Activated CD4-positive, alpha-beta T cell treated with anti-CD3 and anti-CD28 coated beads for 1 hour (primary cell): ENCODE measurements around the gene SSBP3.

Experiments
- DNase-seq: peaks from one replicate; pipeline ENCODE4 v3.0.0-alpha.2; 2020

The SSBP3 gene

GRCh38 chr1:54279457-54279856, 126.7 kb downstream of the SSBP3 start:
- no peak for DNase-seq

DNA sequence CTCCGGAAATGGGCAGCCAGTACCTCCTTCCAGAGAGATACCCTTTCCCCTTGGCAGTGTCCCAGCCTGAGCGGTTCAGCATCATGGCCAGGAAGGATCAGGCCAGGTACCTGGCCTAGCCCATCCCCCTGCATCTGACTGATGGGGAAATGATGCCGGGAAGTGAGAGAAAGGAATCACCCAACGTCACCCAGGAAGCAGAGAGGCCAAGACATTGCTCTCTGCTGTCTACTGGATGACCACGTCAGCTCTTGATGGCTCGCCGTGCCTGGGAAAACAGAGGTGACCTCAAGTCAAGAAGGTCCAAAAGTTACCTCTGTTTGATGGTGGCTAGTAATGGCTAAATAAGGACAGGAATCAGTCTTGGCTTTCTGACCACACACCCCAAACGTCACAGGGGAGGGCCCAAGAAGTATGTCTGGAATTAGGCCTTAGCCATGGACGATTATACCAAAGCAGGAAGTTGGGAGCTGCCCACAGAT, 127.2 kb downstream of the SSBP3 start:
- DNase-seq, result no peak

- DNase-seq, result no peak
Measured at GRCh38 chr1:54277451-54278341, 128.5 kb downstream of the SSBP3 start.

GRCh38 chr1:54276617-54277450, 129.4 kb downstream of the SSBP3 start:
- no peak for DNase-seq

GRCh38 chr1:54275349-54275748, 130.8 kb downstream of the SSBP3 start:
- no peak for DNase-seq

GRCh38 chr1:54274881-54275280, 131.3 kb downstream of the SSBP3 start:
- DNase-seq, result no peak

- no peak for DNase-seq
Measured at GRCh38 chr1:54274448-54274847, 131.7 kb downstream of the SSBP3 start.

DNA sequence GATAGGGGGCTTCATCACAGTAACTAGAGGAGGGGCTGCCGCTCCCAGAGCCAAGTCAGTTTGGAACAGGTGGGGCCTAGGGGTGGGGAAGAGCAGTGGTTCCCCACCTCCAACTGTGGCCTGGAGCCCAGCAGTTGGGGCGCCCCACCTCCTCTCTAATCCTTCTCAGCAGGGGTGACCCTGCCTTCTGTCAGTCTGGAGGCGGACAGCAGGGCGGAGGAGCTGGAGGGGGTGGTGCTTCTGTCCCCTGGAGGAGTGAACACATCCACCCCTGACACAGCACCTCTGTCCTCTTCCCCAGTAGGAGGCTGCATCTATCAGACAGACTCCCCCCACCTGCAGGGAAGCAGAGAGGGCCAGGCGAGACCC, 132.4 kb downstream of the SSBP3 start:
- no peak for DNase-seq

DNA sequence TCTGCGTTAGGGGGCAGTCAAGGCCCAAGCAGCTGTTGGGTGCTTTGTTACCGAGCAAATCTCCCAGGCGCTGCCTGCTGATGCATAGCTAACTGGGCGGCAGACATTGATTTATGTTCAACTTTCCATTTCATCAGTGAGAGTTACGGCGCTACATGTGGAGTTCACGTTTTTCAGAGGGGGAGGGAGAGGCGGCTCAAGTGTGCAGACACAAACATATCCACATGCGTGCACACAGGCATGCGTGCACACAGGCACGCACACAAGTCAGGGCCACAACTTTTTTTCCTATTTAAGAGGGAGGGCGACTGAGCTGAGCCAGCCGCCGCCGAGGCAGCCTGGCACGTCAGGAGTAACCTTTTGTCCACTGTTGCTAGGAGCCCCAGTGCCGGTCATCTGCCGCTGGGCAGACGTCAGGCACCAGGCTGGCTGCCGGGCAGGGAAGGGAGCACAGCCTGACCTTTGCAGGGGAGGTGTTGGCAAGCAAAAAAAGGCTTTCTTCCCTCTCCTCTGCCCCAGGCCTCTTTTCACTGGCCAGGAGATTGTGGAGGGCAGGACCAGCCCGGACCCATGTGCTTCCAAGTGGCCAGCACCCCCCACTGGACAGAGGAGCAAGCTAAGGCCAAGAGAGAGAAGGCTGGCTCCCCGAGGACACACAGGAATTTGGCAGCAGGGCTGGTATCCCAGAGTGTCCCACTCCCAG, 133.0 kb downstream of the SSBP3 start:
- no peak for DNase-seq

GRCh38 chr1:54272772-54273091, 133.5 kb downstream of the SSBP3 start:
- no peak for DNase-seq

GRCh38 chr1:54272134-54272533, 134.1 kb downstream of the SSBP3 start:
- no peak for DNase-seq

- DNase-seq, result no peak
Measured at GRCh38 chr1:54271341-54271740, 134.9 kb downstream of the SSBP3 start.

GRCh38 chr1:54270543-54270942, 135.7 kb downstream of the SSBP3 start:
- DNase-seq, result no peak

GRCh38 chr1:54268762-54269297, 137.4 kb downstream of the SSBP3 start:
- DNase-seq, result no peak

- DNase-seq, result no peak
Measured at GRCh38 chr1:54267815-54268761, 138.1 kb downstream of the SSBP3 start.

GRCh38 chr1:54266908-54267307, 139.3 kb downstream of the SSBP3 start:
- no peak for DNase-seq

GRCh38 chr1:54266195-54266594, 140.0 kb downstream of the SSBP3 start:
- DNase-seq, result no peak

- DNase-seq, result no peak
Measured at GRCh38 chr1:54265659-54266058, 140.5 kb downstream of the SSBP3 start.

DNA sequence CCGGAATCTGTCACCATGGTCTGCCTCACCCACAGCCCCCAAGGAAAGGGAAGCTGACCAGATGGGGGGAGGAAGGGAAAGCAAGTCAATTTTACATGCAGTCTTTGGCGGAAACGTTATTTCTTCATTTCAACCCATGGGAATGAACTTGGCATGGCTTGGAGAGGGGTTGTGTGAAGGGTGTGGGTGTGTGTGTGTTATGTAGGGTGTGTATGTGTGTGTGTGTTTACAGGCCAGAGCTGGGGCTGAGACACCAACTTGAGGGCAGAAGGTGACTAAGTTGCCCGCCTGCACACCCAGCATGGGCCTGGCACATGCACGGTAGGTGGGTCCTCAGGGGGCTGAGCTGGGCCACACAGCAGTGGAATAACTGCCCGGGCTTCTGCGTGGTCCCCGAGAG, 141.1 kb downstream of the SSBP3 start:
- DNase-seq, result no peak

DNA sequence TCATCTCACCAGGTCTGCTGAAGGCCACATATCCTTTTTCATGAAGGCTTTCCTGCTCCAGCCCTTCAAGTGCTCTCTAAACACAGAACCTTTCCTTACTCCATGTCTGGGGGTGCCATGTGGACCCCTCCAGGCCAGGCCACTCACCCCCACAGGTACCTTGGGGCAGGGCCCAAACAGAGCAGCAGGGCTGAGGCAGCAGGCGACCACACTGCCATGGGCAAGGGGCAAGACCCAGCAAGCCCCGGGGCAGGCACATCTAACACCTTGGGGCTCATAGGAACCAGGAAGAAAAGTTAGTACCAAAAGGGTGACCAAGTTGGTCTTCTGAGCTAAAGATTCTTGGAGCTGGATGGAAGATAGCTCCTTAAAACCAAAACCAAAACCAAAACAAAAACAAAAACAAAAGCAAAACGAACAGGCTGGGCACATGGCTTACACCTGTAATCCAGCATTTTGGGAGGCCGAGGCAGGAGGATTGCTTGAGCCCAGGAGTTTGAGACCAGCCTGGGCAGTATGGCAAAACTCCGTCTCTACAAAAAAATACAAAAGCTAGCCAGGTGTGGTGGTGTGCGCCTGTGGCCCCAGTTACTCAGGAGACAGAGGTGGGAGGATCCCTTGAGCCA, 142.5 kb downstream of the SSBP3 start:
- no peak for DNase-seq

DNA sequence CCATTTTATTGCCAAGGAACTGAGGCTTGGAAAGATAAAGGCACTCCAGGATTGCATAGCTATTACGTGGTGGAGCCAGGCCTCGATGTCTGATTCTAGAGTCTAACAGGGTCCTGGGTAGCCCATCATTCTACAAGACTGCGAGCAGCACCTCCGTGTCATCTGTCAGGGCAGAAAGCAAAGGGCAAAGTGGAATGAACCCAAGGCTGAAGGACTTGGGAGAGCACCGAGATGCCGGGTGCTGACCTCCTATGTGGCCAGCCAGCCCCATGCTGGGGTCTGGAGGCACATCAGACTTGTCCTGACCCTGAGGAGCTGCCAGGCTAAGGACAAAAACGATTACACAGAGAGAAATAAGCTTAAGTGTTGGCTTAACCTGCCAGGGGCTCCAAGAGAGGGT, 143.9 kb downstream of the SSBP3 start:
- no peak for DNase-seq

- DNase-seq, result no peak
Measured at GRCh38 chr1:54260810-54261209, 145.4 kb downstream of the SSBP3 start.
